K562 (cell line): ENCODE measurements around the gene SF3B4. TPM values are rescaled to one million over a fixed set of nuclear protein-coding genes. Genes with fewer than 3 reads are reported as not detected.

ENCODE experiments used
- EZH2 ChIP-seq: IDR thresholded peaks from 2 replicates; pipeline ENCODE4 v1.6.1; 2012; ENCODE audit warnings: low read depth, mild to moderate bottlenecking, inconsistent platforms, low read length, borderline replicate concordance
- FOXP4 ChIP-seq: sonication (generic); formaldehyde crosslinking; IDR thresholded peaks from 2 replicates; pipeline ENCODE4 v1.8.0; 2022; ENCODE audit warnings: mild to moderate bottlenecking, missing genetic modification reagents, borderline replicate concordance
- IFI16 ChIP-seq: fragments of 250-450 bp; sonication (Bioruptor Pico); IDR thresholded peaks from 2 replicates; pipeline ENCODE4 v2.1.2; 2022; ENCODE audit warnings: mild to moderate bottlenecking, inconsistent platforms
- SPI1 ChIP-seq: IDR thresholded peaks from 2 replicates; pipeline ENCODE4 v1.6.1; 2011; ENCODE audit warnings: low read depth, low read length, control low read depth, borderline replicate concordance
- TEAD4 ChIP-seq, 2 experiments: sonication (generic) in 1 of 2; formaldehyde crosslinking in 1 of 2; IDR thresholded peaks; 2 replicates each; pipeline versions ENCODE4 v1.6.1 to v1.8.0; 2012 to 2022; ENCODE audit warnings: borderline replicate concordance in 1 of 2, inconsistent platforms in 1 of 2, low read length in 1 of 2, mild to moderate bottlenecking in 1 of 2, missing genetic modification reagents in 1 of 2
- THRAP3 ChIP-seq: fragments of 450-650 bp; IDR thresholded peaks from 2 replicates; pipeline ENCODE4 v1.6.1; 2016; ENCODE audit warnings: mild to moderate bottlenecking, inconsistent platforms, borderline replicate concordance
- ZNF644 ChIP-seq: fragments of 200-800 bp; sonication (Bioruptor generic); IDR thresholded peaks from 2 replicates; pipeline ENCODE4 v1.6.1; 2016; ENCODE audit warnings: low read depth, missing genetic modification characterization, missing compliant biosample characterization
- ZSCAN32 ChIP-seq: fragments of 450-650 bp; formaldehyde crosslinking; IDR thresholded peaks from 2 replicates; pipeline ENCODE4 v1.4.0; 2020; ENCODE audit warnings: mild to moderate bottlenecking, moderate library complexity
- polyA plus RNA-seq, 8 experiments: library from polyadenylated mRNA; depleted of rRNA in 4 of 8; stranded (reverse) in 5 of 8; unstranded in 3 of 8; fragments of >200 nt; fragmentation: Nextera tagmentation in 2 of 8; fragmentation: Illumina TruSeq in 1 of 8; extraction: Ambion mirVana in 2 of 8; extraction: Trizol in 1 of 8; gene quantifications; 2 replicates each; pipeline versions ENCODE4 v1.2.1 to v1.2.3, GENCODE V29; 2011 to 2014; ENCODE audit warnings: inconsistent platforms in 1 of 8, missing spikeins in 1 of 8
- total RNA-seq, 7 experiments: library from RNA; depleted of rRNA in 6 of 7; stranded (reverse); fragments of >200 nt in 6 of 7; fragmentation: Illumina TruSeq in 2 of 7; extraction: Trizol in 2 of 7; gene quantifications; 2 replicates each; pipeline versions ENCODE4 v1.2.1 to v1.2.3, GENCODE V29; 2011 to 2021; ENCODE audit warnings: low replicate concordance in 1 of 7
- TF ChIP-seq, protein P1 (sequence below): fragments of 450-650 bp; formaldehyde crosslinking; IDR thresholded peaks from 2 replicates; pipeline ENCODE4 v1.4.0; 2020; ENCODE audit warnings: mild to moderate bottlenecking, moderate library complexity
- TF ChIP-seq, protein P2 (sequence below): sonication (generic); formaldehyde crosslinking; IDR thresholded peaks from 2 replicates; pipeline ENCODE4 v1.8.1; 2023; ENCODE audit warnings: mild to moderate bottlenecking, missing genetic modification reagents, moderate library complexity
- TF ChIP-seq, protein P3 (sequence below): fragments of 250-450 bp; sonication (Bioruptor Pico); IDR thresholded peaks from 2 replicates; pipeline ENCODE4 v1.4.0; 2020
- TF ChIP-seq, protein P4 (sequence below): sonication (generic); IDR thresholded peaks from 2 replicates; pipeline ENCODE4 v1.6.1; 2016

The SF3B4 gene
- total and polyA plus RNA-seq, 9 of the 15 experiments (the other 6 are each of a cell fraction or from before 2014, with no cell fraction given): 3.0 to 88.0 (median 26.1) TPM

DNA sequence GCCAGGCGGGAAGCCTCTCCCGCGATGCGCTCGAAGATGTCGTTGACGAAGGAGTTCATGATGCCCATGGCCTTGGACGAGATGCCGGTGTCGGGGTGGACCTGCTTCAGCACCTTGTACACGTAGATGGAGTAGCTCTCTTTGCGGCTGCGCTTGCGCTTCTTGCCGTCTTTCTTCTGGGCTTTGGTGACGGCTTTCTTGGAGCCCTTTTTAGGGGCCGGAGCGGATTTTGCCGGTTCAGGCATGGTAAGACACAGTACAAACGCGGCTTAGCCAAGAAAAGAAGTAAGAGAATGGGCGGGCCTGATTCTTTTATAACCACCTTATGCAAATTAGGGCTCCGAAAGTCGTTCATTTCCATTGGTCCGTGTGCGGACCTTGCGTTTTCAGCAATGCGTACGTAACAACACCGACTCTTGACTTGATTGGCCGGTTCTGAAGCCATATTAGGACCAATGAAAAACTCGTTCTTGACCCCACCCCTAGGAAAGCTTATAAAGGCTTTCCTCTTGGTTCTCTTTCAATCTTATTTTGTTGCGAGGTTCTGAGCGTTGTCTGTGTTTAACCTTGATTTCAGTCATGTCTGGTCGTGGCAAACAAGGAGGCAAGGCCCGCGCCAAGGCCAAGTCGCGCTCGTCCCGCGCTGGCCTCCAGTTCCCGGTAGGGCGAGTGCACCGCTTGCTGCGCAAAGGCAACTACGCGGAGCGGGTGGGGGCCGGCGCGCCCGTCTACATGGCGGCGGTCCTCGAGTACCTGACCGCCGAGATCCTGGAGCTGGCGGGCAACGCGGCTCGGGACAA is 41.0 kb downstream of the SF3B4 start (continued):
- no peak for TF ChIP-seq SPI1
- TF ChIP-seq, protein P1, sequence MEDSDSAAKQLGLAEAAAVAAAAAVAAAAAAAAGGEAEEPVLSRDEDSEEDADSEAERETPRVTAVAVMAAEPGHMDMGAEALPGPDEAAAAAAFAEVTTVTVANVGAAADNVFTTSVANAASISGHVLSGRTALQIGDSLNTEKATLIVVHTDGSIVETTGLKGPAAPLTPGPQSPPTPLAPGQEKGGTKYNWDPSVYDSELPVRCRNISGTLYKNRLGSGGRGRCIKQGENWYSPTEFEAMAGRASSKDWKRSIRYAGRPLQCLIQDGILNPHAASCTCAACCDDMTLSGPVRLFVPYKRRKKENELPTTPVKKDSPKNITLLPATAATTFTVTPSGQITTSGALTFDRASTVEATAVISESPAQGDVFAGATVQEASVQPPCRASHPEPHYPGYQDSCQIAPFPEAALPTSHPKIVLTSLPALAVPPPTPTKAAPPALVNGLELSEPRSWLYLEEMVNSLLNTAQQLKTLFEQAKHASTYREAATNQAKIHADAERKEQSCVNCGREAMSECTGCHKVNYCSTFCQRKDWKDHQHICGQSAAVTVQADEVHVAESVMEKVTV (CRISPR knock-in tag): 0 out of 2 replicates have a peak, but pooled peaks have one; percentile 6
- no peak for TF ChIP-seq EZH2
- no peak for TF ChIP-seq IFI16 (CRISPR knock-in tag)
- TF ChIP-seq, protein P2, sequence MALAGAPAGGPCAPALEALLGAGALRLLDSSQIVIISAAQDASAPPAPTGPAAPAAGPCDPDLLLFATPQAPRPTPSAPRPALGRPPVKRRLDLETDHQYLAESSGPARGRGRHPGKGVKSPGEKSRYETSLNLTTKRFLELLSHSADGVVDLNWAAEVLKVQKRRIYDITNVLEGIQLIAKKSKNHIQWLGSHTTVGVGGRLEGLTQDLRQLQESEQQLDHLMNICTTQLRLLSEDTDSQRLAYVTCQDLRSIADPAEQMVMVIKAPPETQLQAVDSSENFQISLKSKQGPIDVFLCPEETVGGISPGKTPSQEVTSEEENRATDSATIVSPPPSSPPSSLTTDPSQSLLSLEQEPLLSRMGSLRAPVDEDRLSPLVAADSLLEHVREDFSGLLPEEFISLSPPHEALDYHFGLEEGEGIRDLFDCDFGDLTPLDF: peak; percentile 95
- TF ChIP-seq FOXP4 (CRISPR knock-in tag): peak; percentile 80; the same call in 1 of the 2 replicates
- no peak for TF ChIP-seq ZSCAN32 (CRISPR knock-in tag)
- TF ChIP-seq, protein P3, sequence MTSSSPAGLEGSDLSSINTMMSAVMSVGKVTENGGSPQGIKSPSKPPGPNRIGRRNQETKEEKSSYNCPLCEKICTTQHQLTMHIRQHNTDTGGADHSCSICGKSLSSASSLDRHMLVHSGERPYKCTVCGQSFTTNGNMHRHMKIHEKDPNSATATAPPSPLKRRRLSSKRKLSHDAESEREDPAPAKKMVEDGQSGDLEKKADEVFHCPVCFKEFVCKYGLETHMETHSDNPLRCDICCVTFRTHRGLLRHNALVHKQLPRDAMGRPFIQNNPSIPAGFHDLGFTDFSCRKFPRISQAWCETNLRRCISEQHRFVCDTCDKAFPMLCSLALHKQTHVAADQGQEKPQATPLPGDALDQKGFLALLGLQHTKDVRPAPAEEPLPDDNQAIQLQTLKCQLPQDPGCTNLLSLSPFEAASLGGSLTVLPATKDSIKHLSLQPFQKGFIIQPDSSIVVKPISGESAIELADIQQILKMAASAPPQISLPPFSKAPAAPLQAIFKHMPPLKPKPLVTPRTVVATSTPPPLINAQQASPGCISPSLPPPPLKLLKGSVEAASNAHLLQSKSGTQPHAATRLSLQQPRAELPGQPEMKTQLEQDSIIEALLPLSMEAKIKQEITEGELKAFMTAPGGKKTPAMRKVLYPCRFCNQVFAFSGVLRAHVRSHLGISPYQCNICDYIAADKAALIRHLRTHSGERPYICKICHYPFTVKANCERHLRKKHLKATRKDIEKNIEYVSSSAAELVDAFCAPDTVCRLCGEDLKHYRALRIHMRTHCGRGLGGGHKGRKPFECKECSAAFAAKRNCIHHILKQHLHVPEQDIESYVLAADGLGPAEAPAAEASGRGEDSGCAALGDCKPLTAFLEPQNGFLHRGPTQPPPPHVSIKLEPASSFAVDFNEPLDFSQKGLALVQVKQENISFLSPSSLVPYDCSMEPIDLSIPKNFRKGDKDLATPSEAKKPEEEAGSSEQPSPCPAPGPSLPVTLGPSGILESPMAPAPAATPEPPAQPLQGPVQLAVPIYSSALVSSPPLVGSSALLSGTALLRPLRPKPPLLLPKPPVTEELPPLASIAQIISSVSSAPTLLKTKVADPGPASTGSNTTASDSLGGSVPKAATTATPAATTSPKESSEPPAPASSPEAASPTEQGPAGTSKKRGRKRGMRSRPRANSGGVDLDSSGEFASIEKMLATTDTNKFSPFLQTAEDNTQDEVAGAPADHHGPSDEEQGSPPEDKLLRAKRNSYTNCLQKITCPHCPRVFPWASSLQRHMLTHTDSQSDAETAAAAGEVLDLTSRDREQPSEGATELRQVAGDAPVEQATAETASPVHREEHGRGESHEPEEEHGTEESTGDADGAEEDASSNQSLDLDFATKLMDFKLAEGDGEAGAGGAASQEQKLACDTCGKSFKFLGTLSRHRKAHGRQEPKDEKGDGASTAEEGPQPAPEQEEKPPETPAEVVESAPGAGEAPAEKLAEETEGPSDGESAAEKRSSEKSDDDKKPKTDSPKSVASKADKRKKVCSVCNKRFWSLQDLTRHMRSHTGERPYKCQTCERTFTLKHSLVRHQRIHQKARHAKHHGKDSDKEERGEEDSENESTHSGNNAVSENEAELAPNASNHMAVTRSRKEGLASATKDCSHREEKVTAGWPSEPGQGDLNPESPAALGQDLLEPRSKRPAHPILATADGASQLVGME (CRISPR knock-in tag): no peak
- TF ChIP-seq ZNF644: no peak; the same call in 1 of the 2 replicates
- peak; percentile 40 for TF ChIP-seq TEAD4 (IDR thresholded peaks at IDR 0.05; ENCODE audit: low read length)
- TF ChIP-seq TEAD4 (CRISPR knock-in tag; IDR thresholded peaks at IDR 0.05; ENCODE audit: borderline replicate concordance): 0 out of 2 replicates have a peak, but pooled peaks have one; percentile 54
- TF ChIP-seq THRAP3: 0 out of 2 replicates have a peak, but pooled peaks have one; percentile 30
- TF ChIP-seq, protein P4, sequence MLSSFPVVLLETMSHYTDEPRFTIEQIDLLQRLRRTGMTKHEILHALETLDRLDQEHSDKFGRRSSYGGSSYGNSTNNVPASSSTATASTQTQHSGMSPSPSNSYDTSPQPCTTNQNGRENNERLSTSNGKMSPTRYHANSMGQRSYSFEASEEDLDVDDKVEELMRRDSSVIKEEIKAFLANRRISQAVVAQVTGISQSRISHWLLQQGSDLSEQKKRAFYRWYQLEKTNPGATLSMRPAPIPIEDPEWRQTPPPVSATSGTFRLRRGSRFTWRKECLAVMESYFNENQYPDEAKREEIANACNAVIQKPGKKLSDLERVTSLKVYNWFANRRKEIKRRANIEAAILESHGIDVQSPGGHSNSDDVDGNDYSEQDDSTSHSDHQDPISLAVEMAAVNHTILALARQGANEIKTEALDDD: no peak
